GM19397 (cell line): ENCODE data around the gene KLF16.

Experiments used
- ATAC-seq: cut with Tn5 transposase; IDR thresholded peaks from one replicate; pipeline ENCODE4 v1.9.1; 2021; ENCODE audit warnings: mild to moderate bottlenecking, moderate library complexity; ENCODE audit not compliant: unreplicated experiment

The KLF16 gene

DNA sequence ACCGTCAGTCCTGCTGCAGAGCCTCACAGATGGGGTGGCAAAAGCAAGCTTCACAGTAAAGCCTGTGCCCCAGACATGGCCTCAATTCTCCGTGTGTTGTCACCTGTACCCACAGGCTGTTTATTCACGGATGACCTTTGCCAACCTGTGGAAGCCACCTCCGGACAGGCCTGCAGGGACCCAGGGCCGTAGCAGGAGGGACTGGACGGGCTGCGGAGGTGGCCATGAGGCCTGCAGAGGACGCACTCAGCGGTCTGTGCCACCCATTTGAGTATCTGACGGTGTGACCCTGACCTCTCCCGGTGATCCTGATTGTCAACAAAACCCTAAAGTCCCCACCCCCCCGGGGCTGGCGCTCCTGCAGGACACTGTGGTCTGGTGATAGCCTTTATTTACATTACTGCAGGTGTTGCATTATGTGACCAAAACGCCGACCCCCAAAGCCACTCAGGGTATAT lies 7.8 kb upstream of the KLF16 start:
- no peak for ATAC-seq

DNA sequence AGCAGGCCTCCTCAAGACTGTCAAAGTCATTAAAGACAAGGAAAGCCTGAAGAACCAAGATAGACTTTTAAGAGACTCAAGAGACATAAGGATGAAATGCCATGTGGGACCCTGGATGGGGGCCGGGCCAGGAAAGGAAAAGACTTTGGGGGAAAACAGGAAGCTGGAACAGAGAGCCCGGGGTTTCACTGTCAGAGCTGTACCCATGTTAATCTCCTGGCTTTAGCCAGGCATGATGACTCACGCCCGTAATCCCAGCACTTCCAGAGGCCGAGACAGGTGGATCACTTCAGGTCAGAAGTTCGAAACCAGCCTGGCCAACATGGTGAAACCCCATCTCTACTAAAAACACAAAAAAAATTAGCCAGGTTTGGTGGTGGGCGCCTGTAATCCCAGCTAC lies 5.6 kb upstream of the KLF16 start:
- no peak for ATAC-seq

DNA sequence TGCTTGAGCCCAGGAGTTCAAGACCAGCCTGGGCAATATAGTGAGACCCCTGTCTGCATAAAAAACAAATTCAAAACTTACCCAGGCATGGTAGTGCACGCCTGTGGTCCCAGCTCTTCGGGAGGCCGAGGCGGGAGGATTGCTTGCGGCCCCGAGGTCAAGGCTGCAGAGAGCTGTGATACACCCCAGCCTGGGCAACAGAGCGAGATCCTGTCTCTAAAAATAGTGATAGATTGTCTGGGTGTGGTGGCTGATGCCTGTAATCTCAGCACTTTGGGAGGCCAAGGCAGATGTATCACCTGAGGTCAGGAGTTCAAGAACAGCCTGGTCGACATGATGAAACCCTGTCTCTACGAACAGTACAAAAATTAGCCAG lies 4.0 kb upstream of the KLF16 start:
- ATAC-seq = no peak

DNA sequence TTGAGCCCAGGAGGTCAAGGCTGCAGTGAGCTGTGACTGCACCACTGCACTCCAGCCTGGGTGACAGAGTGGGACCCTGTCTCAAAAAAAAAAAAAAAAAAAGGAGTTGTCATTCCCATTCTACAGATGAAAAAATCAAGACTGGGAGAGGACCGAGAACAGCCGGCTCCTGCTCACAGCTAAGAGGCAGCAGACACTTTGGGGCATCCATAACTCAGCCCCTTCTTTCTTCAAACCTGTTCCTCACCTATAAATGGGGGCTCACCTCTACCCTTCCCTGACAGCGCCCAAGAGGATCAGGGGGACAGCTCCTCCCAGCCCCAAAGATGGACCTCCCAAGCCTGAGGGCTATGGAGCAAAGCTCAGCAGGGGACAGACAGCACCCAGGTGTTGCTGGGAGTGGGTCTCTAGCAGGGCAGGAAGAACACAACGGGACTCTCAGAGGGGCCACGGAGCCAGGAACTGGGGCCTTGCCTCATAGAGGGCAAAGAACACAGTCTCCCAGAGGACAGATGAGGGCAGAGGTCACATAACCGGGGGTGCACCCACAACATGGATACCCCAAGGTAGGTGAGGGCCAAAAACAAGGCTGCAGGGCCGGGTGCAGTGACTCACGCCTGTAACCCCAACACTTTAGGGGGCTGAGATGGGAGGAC lies 3.4 kb upstream of the KLF16 start:
- ATAC-seq = no peak

DNA sequence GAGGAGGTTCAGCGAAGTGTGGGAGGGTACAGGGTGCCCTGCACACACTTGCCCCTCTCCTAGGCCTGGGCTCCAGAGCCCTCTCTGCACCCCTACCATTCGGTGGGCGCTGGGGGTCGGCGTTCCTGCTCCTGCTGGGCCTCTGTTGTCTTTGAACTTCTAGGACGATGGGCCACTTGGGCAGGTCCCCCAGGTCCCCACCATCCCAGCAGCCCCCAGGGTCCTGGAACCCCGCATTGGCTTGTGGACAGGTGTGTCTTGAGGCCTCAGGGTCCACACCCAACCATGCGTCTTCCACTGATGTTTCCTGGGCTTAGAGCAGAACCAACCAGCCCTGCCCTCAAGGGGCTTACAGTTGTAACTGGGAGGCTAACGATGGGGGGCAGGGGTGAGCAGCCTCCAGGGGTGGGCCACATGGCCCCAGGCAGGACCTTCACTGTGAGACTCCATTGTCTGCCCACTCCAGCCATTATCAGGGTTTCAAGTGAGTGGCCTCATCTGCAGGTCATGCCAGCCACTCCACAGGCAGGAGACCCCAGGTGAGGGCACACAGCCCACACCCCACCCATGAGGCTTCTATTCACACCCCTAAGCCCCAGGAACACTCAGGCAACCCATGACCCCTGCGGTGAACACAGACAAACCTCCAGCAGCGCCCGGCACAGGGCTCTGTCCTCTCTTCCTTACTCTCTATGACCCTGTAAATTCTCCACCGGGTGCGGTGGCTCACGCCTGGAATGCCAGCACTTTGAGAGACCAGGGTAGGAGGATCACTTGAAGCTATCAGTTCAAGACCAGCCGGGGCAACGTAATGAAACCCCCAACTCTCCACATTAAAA lies 2.0 kb upstream of the KLF16 start:
- ATAC-seq = no peak

DNA sequence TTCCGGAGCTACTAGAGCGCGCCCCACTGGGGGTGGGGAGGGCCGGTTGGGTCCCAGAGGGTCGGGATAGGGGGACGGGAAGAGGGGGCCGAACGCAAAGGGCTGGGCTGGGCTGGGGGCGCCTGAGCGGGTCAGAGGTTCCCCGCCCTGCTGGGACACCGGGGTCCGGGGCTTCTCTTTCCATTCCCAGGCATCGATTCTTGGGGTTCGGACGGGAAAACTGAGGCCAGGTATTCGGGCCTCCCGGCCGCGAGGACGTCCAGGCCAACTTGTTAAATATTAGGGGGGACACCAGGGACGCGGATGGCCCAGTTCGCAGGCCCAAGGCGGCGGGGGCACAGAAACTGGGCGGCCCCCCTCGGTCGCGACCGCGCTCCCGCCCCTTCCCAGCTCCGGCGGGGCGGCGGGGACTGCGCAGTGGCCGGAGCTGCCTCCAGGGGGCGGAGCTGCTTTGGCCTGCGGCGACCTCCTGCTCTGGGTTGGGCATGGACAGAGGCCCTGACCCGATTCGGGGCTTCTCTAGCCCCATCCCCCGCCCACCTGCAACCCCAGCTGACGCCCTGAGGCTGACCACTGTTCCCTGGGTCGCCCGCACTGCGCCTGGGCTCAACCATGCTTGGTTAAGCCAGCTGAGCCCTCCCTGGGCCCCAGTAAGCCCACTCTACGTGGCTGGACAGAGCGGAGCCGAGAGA lies 1.2 kb upstream of the KLF16 start:
- peak; percentile 32 for ATAC-seq

DNA sequence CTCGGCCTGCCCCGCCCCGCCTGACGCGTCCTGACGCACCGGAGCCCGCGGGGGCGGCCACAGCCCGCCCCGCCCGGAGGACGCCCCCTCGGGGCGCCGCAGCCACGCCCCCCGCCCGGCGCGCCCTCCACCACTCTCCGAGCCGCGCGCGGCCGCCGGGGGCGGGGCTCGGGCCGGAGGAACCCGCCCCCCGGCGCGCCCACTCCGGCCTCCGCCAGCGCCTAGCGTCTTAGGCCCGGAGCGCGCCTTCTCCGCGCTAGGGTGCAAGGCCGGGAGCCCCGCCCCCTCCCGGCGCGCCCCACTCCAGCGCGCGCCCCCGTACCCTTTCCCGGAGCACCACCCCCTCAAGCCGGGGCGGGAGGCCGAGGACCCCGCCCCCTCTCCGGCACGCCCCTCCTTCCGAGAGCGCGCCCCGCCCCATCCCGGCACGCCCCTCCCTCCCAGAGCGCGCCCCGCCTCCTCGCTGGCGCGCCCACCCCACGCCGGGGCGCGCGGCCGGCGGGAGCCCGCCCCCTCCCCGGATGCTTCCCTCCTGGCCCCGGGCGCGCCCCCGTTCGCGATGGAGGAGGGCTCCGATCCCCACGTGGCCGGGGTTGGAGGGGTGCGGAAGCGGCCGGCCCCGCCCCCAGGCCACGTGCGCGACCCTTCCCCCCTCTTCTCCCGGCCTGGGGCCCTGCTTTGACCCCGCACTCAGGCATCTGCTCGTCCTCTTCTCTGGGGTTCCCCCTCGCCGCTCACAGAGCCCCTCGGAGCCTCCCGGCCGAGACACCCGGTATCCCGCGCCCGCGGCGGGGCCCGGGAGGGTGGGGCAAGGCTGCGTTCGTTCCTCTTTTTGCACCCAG lies 480 bp upstream of the KLF16 start:
- ATAC-seq = peak; percentile 59

DNA sequence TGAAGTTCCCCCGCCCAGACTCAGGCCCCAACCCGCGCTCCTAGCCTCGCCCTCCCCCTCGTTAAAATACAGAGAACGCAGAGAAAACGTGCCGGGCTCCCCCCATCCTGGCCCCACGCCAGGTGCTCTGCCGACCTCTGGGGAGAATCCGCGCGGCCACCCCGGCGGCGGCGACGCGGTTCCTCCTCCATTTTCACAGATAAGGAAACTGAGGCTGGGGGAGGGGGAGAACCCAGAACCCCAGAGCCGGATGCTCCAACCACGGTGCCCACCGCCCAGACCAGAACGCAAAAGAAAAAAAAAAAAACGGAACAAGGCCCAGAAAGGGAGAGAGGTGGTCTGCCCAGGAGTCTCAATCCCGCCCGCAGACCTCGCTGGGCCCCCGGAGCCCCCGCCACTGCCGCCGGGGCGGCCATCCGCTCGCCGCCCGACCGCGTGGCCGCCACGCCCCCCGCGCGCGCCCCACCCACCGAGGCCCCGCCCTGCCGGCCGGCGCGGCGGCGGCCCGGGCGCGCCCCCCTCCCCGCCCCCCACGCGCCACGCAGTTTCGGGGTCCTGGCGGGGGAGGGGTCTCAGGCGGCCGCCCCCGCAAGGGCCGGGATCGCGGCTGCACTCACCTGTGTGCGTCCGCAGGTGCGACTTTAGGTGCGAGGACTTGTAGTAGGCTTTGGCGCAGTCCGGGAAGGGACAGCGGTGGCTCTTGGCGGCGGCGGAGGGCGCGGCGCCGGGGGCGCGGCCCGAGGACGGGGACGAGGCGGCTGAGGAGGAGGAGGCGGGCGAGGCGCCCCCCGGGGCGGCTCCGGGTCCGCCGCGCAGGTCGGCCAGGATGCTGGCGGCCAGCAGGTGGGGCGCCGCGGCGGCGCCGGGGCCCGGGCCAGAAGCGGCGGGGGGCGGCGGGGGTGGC lies 703 bp downstream of the KLF16 start:
- ATAC-seq = peak; percentile 1

DNA sequence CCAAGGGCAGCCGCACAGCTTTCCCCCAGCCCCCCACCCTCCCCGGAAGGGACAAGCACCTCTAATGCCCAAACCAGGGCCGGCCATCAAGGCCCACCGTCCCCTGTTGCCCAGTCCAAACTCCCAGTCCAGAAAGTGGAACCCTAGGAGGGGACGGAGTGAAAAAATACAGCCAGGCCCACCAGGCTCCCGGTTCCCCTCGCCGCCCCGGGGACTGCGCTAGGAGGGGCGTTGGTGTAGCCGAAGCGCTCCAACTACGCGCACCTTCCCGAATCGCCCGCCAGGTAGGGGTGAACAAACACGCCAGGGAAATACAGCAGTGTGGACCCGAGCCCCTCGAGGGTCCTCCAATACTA lies 1.3 kb downstream of the KLF16 start:
- ATAC-seq = no peak

DNA sequence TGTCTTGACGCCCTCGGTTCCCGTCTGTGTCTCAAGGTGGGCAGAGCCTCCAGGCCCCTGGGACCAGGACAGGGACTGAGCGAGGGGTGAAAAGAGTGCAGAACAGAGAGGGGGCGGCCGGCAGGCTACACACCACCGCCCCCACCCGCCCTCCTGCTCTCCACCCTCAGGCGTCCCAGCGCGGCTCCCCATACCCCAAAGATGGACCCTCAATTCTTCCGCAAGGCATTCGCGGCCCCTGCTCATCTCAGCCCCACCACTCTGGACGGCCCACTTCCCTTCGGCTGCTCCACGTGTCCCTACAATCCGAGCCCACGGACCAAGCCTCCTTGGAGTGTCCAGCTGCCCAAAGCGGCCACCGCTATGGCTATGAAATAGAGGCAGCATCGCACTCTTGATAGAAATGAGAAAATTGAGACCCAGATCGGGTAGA lies 1.8 kb downstream of the KLF16 start:
- no peak for ATAC-seq

DNA sequence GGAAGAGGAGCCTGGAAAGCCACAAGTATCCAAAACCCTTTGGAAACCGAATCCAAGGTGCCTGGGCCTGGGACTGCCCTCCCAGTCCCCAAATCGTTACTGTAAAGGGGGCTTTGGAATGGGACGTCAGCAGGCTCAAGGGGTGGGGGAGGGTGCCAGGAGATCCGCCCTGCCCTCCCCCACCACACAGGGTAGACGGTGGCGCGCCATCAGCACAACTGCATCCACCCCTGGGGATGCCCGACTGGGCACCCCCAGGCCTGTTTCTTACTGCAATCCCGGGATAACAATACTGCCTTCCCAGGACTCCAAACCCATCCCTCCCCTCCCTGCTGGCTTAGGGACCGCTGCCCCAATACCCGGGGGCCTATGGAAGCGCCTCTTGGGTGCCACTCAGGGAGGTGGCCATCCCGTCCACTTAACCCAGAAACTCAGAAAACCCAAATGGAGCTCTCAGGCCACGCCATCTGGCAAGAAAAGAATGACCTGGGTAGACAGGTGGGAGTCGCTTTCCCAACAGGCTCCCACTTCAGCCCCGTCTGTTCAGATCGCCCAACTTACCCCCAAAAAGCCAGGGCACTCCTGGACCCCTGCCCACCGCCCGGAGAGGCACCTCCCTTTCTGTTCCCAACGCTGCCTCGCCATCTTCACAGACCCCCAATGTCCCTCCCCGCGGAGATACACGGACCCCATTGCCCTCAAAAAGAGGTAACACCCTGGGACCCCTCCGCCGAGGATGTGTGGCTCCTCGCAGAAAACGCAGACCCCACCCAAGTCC lies 2.4 kb downstream of the KLF16 start:
- ATAC-seq = no peak

DNA sequence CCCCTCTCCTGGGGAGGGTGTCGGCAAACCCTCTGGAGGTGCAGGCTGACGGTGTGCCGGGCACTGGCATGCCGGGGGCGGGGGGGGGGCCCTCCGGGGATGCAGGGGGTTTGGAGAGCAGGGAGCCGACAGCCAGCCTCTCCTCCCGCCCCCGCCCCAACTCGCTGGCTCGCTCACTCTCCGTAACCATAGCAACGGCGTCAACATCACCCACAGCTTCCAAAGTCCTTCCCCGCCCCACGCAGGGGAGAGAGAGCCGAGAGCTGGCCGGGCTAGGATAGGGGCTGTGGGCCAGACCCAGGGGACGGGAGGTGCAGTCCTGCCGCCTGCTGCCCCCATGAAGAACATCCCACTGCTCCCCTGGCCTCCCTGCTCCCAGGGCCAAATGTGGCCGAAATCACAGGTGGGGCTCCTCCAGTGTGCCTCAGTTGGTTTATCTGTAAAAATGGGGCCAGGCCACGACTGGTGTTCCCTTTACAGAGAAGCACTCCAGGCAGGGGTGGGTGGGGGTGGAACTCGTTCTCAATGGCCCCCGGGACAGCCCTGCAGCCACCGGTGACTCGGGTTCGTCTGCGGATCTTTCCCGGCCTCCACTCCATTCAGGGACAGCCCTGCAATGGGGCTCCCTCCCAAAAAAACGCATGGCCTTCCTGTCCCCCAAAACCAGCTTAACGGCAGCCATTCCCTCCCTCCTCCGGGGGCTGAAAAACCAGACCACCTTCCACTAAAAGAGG lies 3.2 kb downstream of the KLF16 start:
- ATAC-seq = no peak

DNA sequence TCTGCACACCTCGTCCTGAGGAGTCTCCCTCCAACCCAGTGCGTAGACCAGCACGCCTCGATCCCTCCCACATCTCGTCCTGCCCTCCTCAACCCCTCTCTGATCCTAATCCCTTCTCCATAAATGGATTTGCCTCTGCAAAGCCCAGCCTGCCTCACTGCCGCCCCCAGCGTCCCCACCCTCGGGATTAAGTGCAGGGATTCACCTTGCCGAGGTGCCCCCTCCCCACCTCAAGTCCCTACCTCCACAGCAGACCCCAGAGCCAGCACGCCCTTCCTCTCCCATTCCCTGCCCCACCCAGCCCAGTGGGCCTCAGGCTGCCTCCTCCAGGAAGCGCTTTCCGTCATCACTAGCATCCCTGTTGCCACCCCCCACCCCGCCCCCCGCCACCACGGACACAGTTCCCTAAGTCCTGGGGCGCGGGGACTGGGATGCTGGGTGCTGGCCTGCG lies 4.0 kb downstream of the KLF16 start:
- no peak for ATAC-seq

DNA sequence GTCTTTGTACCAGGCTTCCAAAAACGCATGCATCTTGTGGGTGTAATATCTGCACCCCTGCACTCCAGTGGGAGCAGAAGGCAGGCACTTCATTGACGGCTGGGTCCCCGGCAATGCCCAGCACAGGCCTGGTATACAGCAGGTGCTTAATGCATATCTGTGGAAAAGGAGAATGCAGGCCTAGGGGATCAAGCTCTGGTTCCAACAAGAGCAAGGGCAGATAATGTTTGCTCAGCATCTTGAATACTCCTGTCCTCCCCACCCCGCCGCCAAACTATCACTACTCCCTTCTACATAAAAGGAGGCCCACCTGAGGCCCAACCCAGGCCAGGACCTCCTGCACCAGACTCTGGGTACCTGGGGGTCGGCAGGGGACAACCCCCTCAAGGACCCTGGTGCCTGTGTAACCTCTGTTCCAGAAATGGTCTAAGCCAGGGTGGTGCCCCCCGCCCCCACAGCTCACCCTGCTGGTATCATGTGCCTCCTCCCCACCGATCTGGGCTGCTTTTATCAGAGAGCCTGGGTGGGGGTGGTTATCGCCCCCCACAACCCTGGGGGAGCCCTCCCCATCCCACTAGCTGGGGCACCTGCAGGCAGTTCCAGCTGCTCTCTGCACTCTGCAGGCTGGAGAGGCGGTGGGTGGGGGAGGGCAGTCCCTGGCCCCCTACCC lies 4.8 kb downstream of the KLF16 start:
- no peak for ATAC-seq

DNA sequence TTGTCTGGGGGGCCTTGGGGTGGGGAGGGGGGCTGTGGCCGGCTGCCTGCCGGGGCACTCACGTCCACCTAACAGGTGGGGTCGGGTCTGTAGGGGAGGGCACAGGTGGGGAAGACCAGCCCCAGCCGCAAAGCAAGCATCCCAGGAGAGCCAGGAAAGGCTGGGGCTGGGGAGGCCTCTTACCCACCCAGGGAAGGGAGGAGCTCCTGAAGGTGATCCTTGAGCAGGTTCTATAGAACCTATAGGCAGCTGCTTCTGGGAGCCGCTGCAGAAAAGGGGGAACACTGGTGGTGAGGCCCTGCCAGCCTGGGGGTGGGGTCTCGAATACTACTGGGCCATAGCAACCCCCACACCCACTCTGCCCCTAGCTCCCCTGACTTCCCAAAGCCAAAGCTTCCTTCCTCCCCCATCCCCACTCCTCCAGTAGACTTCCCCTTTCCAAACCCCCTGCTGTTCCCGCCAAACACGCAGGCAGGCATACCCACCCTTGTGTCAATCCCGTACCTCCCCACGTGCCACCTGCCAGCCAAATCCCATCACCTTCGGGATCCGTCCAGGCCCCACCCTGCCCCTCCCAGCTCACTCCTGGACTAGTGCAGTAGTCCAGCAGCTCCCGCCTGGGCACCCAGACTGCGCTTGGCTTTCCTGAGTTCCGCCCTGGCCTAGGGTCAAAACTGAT lies 5.6 kb downstream of the KLF16 start:
- ATAC-seq = no peak

DNA sequence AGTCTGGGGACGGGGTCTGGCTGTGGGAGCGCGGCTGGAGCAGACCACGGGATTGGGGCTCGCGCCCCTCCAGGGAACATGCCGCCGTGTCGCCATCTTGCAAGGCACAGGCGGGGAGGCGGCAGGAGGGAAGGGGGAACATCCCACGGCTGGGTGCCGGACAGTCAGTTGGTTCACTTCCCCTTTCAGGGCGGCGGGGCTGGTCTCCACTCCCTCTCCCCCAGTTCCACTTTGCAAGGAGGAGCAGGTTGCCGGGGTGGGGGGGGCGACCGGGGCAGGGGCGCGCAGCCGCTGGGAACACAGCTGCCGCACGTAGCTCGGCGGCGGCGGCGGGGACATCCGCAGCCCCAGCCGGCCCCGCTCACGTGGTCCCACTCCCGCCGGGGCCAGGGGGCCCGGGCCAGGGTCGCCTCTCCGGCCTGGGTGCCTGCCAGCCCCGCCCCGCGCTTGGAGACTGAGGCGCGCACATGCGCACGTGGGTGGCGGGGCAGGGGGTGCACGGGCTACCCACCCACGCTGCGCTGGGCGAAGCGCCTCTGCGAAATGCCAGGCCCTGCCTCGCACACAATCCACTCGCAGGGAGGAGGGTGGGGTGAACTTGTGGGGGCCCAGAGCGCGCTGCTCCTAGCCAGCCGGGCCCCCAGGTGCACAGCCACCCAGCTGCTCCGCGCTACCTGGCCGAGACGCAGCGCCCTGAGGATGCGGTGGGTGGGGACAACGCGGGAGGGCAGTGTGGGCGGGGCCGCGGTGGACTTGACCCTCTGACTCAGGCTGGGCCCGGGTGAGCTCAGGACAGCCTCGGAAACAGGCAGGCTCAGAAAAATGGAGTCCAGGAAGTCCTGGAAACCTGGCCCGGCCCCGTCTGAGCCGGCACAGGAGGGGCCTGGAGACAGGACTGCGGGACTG lies 6.4 kb downstream of the KLF16 start:
- ATAC-seq = no peak
